GM12878 (cell line): Measurements from ENCODE around the gene VIPR2. TPM values are rescaled to one million over a fixed set of nuclear protein-coding genes. Genes with fewer than 3 reads are reported as not detected.

Experiments used
- ATAC-seq: fragments of 200-7000 bp; cut with Tn5 transposase; 3 replicates; pipeline ENCODE4 v1.9.1; 2020; ENCODE audit warnings: mild to moderate bottlenecking, moderate library complexity
- BruUV-seq: library from RNA; stranded (reverse); fragments of 400-500 nt; replicated peaks from 2 replicates; lab custom pipeline; 2021; lab: Mats Ljungman, UMichigan
- CTCF ChIA-PET: fragments of 300-600 bp; sonication (Branson Sonifier 250); formaldehyde crosslinking; extraction: SDS; loops from one replicate; lab custom pipeline; 2021; ENCODE audit warnings: inconsistent platforms; lab: Yijun Ruan, JAX
- POLR2A ChIA-PET: fragments of 350-600 bp; formaldehyde crosslinking; extraction: SDS; loops from one replicate; lab custom pipeline; 2021; ENCODE audit warnings: inconsistent platforms; lab: Charles Lee
- RAD21 ChIA-PET: fragments of 300-600 bp; sonication (Branson Sonifier 250); formaldehyde crosslinking; loops from one replicate; lab custom pipeline; 2023; ENCODE audit warnings: antibody characterized with exemption; ENCODE audit not compliant: unreplicated experiment; lab: Charles Lee
- SMC1A ChIA-PET: fragments of 300-600 bp; sonication (Branson Sonifier 250); formaldehyde crosslinking; loops from one replicate; lab custom pipeline; 2023; ENCODE audit not compliant: unreplicated experiment, uncharacterized antibody; lab: Charles Lee
- DNase-seq: peaks from one replicate; pipeline ENCODE4 v3.0.0-alpha.2; 2011; ENCODE audit warnings: low read depth, low spot score
- FAIRE-seq: peaks from 3 replicates; lab custom pipeline; 2011; peaks lifted over from hg19 to GRCh38; lab: Jason Lieb, UNC
- H2AFZ ChIP-seq: 2 replicates; pipeline ENCODE4 v1.6.0; 2011; ENCODE audit warnings: low read depth, low read length, control low read depth; ENCODE audit not compliant: control insufficient read depth
- H3K27ac ChIP-seq: 2 replicates; pipeline ENCODE4 v1.5.1; 2011; ENCODE audit warnings: control low read depth; ENCODE audit not compliant: control insufficient read depth, insufficient read depth
- H3K27me3 ChIP-seq, 2 experiments: replicated peaks in 1 of 2; 2 replicates each; pipeline versions ENCODE4 v1.6.0 to v1.6.1; 2011; ENCODE audit warnings: low read length in 1 of 2; ENCODE audit not compliant: control insufficient read depth in 2 of 2, insufficient read depth in 2 of 2
- H3K36me3 ChIP-seq, 2 experiments: 2 replicates each; pipeline ENCODE4 v1.5.1; 2011; ENCODE audit warnings: low read length in 1 of 2; ENCODE audit not compliant: control insufficient read depth in 2 of 2, insufficient read depth in 2 of 2
- H3K4me1 ChIP-seq: 2 replicates; pipeline ENCODE4 v1.6.1; 2011; ENCODE audit warnings: mild to moderate bottlenecking, low read length, moderate library complexity, mixed read lengths; ENCODE audit not compliant: control insufficient read depth, insufficient read depth
- H3K4me2 ChIP-seq: 2 replicates; pipeline ENCODE4 v1.6.0; 2011; ENCODE audit warnings: control low read depth; ENCODE audit not compliant: control insufficient read depth, insufficient read depth
- H3K4me3 ChIP-seq: fragments of 200-600 bp; sonication (generic); 2 replicates; pipeline ENCODE4 v1.5.1; 2016
- H3K79me2 ChIP-seq: 2 replicates; pipeline ENCODE4 v1.6.0; 2011; ENCODE audit warnings: low read length; ENCODE audit not compliant: control insufficient read depth, insufficient read depth
- H3K9ac ChIP-seq: 2 replicates; pipeline ENCODE4 v1.8.0; 2011; ENCODE audit warnings: low read length, control low read depth, mixed read lengths; ENCODE audit not compliant: control insufficient read depth, insufficient read depth
- H3K9me3 ChIP-seq: replicated peaks from 3 replicates; pipeline ENCODE4 v1.5.1; 2011; ENCODE audit warnings: mild to moderate bottlenecking, low read length; ENCODE audit not compliant: control insufficient read depth, insufficient read depth
- H4K20me1 ChIP-seq: 2 replicates; pipeline ENCODE4 v1.6.0; 2011; ENCODE audit not compliant: control insufficient read depth, insufficient read depth
- RFX5 ChIP-seq: IDR thresholded peaks from 2 replicates; pipeline ENCODE4 v1.6.1; 2011; ENCODE audit warnings: low read depth, low read length, improper control_type of control experiment
- SMAD5 ChIP-seq: IDR thresholded peaks from 2 replicates; pipeline ENCODE4 v1.6.1; 2016; ENCODE audit warnings: antibody characterized with exemption, low read depth
- YBX1 ChIP-seq: fragments of 450-650 bp; IDR thresholded peaks from 2 replicates; pipeline ENCODE4 v1.6.1; 2016; ENCODE audit warnings: antibody characterized with exemption
- WGBS: methylation state at CpG from one replicate; pipeline ENCODE4 v1.1.6; 2016; ENCODE audit warnings: low lambda C conversion rate; ENCODE audit not compliant: insufficient replicate concordance, insufficient coverage; ENCODE audit errors: missing lambda C conversion rate; 5-methylcytosine and 5-hydroxymethylcytosine counted together
- in situ Hi-C: fragments of 300-500 bp; cut with MboI; formaldehyde crosslinking; loops from 9 replicates; pipeline ENCODE4 v1.14.3; 2018; ENCODE audit warnings: mixed read lengths
- intact Hi-C: fragments of 100-400 bp; cut with micrococcal nuclease; formaldehyde crosslinking; loops from one replicate; pipeline ENCODE4 v1.14.2; 2022; ENCODE audit not compliant: unreplicated experiment
- polyA plus RNA-seq, 11 experiments: library from polyadenylated mRNA; depleted of rRNA in 4 of 11; unstranded in 6 of 11; stranded (reverse) in 5 of 11; fragments of >200 nt; fragmentation: Nextera tagmentation in 4 of 11; fragmentation: Illumina TruSeq in 1 of 11; extraction: Ambion mirVana in 4 of 11; extraction: Trizol in 1 of 11; gene quantifications; 1 replicate in 1 of 11; 2 replicates in 10 of 11; pipeline versions ENCODE4 v1.2.1 to v1.2.3, GENCODE V29; 2011 to 2016; ENCODE audit warnings: inconsistent platforms in 2 of 11, missing spikeins in 2 of 11, low read depth in 1 of 11
- total RNA-seq, 4 experiments: library from RNA; depleted of rRNA in 3 of 4; stranded (reverse); fragments of >200 nt in 3 of 4; fragmentation: Illumina TruSeq in 1 of 4; extraction: Trizol in 1 of 4; gene quantifications; 2 replicates each; pipeline versions ENCODE4 v1.2.1 to v1.2.3, GENCODE V29; 2013 to 2021
- TF ChIP-seq, protein P1 (sequence below): fragments of 450-650 bp; formaldehyde crosslinking; IDR thresholded peaks from 2 replicates; pipeline ENCODE4 v1.4.0; 2022; ENCODE audit warnings: mild to moderate bottlenecking, moderate library complexity

VIPR2 gene
- total and polyA plus RNA-seq, 10 of the 15 experiments (the other 5 are each of a cell fraction or from before 2014, with no cell fraction given) = not detected

- ChIA-PET SMC1A (no interaction called here), RAD21 (no interaction called here), CTCF (no interaction called here), POLR2A (no interaction called here)
- Histone ChIP-seq H3K9ac (no peak overlapping the region), H3K4me2 (no peak overlapping the region), H2AFZ (no peak overlapping the region), H3K27me3 (peaks cover 0 to 3% of the 10 kb centered on the region in 2 experiments; a peak in 1 of 4 replicates), H4K20me1 (no peaks in the 10 kb centered on the region), H3K27ac (no peak overlapping the region), H3K79me2 (no peaks in the 10 kb centered on the region), H3K36me3 (no peaks in the 10 kb centered on the region), H3K9me3 (no peaks in the 10 kb centered on the region), H3K4me1 (no peaks in the 10 kb centered on the region), H3K4me3 (no peak overlapping the region)
- 29% methylated on average over 16 of the region's 16 CpGs for WGBS
- no peak for ATAC-seq
- in situ Hi-C loops (no loop called here), intact Hi-C loops (no loop called here)
- TF ChIP-seq RFX5 (no peak), SMAD5 (no peak), YBX1 (no peak)
- TF ChIP-seq, protein P1, sequence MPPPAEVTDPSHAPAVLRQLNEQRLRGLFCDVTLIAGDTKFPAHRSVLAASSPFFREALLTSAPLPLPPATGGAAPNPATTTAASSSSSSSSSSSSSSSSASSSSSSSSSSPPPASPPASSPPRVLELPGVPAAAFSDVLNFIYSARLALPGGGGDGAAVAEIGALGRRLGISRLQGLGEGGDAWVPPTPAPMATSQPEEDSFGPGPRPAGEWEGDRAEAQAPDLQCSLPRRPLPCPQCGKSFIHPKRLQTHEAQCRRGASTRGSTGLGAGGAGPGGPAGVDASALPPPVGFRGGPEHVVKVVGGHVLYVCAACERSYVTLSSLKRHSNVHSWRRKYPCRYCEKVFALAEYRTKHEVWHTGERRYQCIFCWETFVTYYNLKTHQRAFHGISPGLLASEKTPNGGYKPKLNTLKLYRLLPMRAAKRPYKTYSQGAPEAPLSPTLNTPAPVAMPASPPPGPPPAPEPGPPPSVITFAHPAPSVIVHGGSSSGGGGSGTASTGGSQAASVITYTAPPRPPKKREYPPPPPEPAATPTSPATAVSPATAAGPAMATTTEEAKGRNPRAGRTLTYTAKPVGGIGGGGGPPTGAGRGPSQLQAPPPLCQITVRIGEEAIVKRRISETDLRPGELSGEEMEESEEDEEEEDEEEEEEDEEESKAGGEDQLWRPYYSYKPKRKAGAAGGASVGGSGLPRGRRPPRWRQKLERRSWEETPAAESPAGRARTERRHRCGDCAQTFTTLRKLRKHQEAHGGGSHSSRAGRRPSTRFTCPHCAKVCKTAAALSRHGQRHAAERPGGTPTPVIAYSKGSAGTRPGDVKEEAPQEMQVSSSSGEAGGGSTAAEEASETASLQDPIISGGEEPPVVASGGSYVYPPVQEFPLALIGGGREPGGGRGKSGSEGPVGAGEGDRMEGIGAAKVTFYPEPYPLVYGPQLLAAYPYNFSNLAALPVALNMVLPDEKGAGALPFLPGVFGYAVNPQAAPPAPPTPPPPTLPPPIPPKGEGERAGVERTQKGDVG (CRISPR knock-in tag) = no peak
- BruUV-seq = no TSS peak
- no peak for FAIRE-seq
- no peak for DNase-seq
These were observed 27.9 kb downstream of the VIPR2 start for GRCh38 chr7:159116581-159117339.
